WI38 (cell line): ENCODE results near the gene FAAP100.

Experiments used
- H3K4me3 ChIP-seq: 2 replicates; pipeline ENCODE4 v1.5.1; 2011; ENCODE audit warnings: low read depth, mild to moderate bottlenecking, control low read depth, low read length
- TF ChIP-seq, protein P1 (sequence below): IDR thresholded peaks from 2 replicates; pipeline ENCODE4 v1.5.1; 2012; ENCODE audit warnings: low read depth, mild to moderate bottlenecking, control low read depth, low read length

The FAAP100 gene

GRCh38 chr17:81491761-81492160, 60.4 kb downstream of the FAAP100 start:
- TF ChIP-seq, protein P1, sequence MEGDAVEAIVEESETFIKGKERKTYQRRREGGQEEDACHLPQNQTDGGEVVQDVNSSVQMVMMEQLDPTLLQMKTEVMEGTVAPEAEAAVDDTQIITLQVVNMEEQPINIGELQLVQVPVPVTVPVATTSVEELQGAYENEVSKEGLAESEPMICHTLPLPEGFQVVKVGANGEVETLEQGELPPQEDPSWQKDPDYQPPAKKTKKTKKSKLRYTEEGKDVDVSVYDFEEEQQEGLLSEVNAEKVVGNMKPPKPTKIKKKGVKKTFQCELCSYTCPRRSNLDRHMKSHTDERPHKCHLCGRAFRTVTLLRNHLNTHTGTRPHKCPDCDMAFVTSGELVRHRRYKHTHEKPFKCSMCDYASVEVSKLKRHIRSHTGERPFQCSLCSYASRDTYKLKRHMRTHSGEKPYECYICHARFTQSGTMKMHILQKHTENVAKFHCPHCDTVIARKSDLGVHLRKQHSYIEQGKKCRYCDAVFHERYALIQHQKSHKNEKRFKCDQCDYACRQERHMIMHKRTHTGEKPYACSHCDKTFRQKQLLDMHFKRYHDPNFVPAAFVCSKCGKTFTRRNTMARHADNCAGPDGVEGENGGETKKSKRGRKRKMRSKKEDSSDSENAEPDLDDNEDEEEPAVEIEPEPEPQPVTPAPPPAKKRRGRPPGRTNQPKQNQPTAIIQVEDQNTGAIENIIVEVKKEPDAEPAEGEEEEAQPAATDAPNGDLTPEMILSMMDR = no peak
- no peak overlapping the region for H3K4me3 ChIP-seq

DNA sequence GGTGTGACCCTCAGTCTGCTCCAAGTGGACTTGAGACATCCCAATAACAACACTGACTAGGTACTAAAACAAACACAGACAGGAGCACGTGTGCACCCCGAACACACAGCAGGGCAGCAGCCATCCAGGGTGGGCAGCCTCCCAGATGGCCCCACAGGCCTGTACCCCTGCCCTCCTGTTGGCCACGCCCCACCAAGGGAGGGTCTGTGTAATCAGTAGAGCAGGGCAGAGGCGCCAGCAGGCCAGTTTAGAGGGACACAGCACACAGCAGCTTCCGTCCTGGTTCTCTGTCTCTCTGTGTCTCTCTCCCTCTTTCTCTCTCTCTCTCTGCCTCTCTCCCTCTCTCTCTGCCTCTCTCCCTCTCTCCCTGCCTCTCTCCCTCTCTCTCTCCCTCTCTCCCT, 61.0 kb downstream of the FAAP100 start:
- no peak overlapping the region for H3K4me3 ChIP-seq
- TF ChIP-seq, protein P1 = no peak

GRCh38 chr17:81489998-81490992, 61.9 kb downstream of the FAAP100 start:
- H3K4me3 ChIP-seq = no peak overlapping the region
- TF ChIP-seq, protein P1 = no peak
